Activated naive CD4-positive, alpha-beta T cell treated with Interleukin-2 at 50 U/mL for 16 hours (primary cell): Measurements from ENCODE around the gene TAF8.
"Not testable (repeated sequence)": the region's sequence is repeated elsewhere in the genome, so short reads cannot be mapped to it uniquely, and the experiment has no call there.

Experiments
- DNase-seq: peaks from one replicate; pipeline ENCODE4 v3.0.0-alpha.2; 2020

TAF8 gene

GRCh38 chr6:42029062-42029685, 21.1 kb upstream of the TAF8 start:
- no peak for DNase-seq

- no peak for DNase-seq
These were observed 20.4 kb upstream of the TAF8 start for GRCh38 chr6:42029881-42030280.

- DNase-seq = peak; percentile 63
These were observed 19.5 kb upstream of the TAF8 start for GRCh38 chr6:42030585-42031506.

- DNase-seq = no peak
These were observed 18.0 kb upstream of the TAF8 start for GRCh38 chr6:42032366-42032765.

GRCh38 chr6:42037669-42038068, 12.7 kb upstream of the TAF8 start:
- DNase-seq = not testable (repeated sequence)

GRCh38 chr6:42038163-42038562, 12.2 kb upstream of the TAF8 start:
- no peak for DNase-seq

- DNase-seq = no peak
These were observed 11.4 kb upstream of the TAF8 start for GRCh38 chr6:42038811-42039408.

GRCh38 chr6:42040856-42041480, 9.4 kb upstream of the TAF8 start:
- no peak for DNase-seq

- no peak for DNase-seq
These were observed 8.8 kb upstream of the TAF8 start for GRCh38 chr6:42041481-42042053.

GRCh38 chr6:42042108-42042507, 8.2 kb upstream of the TAF8 start:
- no peak for DNase-seq

- DNase-seq = peak; percentile 92
These were observed 6.4 kb upstream of the TAF8 start for GRCh38 chr6:42043787-42044475.

GRCh38 chr6:42045538-42046460, 4.5 kb upstream of the TAF8 start:
- peak; percentile 73 for DNase-seq

- no peak for DNase-seq
These were observed 3.7 kb upstream of the TAF8 start for GRCh38 chr6:42046464-42047212.

- no peak for DNase-seq
These were observed 3.1 kb upstream of the TAF8 start for GRCh38 chr6:42047213-42047590.

- DNase-seq = no peak
These were observed 2.4 kb upstream of the TAF8 start for GRCh38 chr6:42047790-42048405.

GRCh38 chr6:42049116-42049809, 1.1 kb upstream of the TAF8 start:
- no peak for DNase-seq

- peak; percentile 53 for DNase-seq
These were observed 402 bp upstream of the TAF8 start for GRCh38 chr6:42049948-42050296.

- DNase-seq = no peak
These were observed 937 bp downstream of the TAF8 start for GRCh38 chr6:42051268-42051653.

- DNase-seq = no peak
These were observed 3.3 kb downstream of the TAF8 start for GRCh38 chr6:42053601-42054000.

GRCh38 chr6:42059743-42060142, 9.4 kb downstream of the TAF8 start:
- no peak for DNase-seq
